Urothelium cell line (cell line): ENCODE results near the gene SLC35B2.

Experiments used
- DNase-seq: peaks from one replicate; pipeline ENCODE4 v3.0.0; 2011; ENCODE audit warnings: low spot score, mixed read lengths
- FAIRE-seq: peaks from 2 replicates; lab custom pipeline; 2011; peaks lifted over from hg19 to GRCh38; lab: Jason Lieb, UNC

SLC35B2 gene

GRCh38 chr6:44257025-44257752, at the start of gene SLC35B2:
TSS of gene SLC35B2 (minus strand) at chr6:44257528. CDS start at chr6:44257410, 118 bp downstream.
- FAIRE-seq (peak; percentile 79), DNase-seq (peak; percentile 87)

GRCh38 chr6:44306710-44307109, 49.4 kb upstream of the SLC35B2 start:
- FAIRE-seq (no peak), DNase-seq (no peak)

DNA sequence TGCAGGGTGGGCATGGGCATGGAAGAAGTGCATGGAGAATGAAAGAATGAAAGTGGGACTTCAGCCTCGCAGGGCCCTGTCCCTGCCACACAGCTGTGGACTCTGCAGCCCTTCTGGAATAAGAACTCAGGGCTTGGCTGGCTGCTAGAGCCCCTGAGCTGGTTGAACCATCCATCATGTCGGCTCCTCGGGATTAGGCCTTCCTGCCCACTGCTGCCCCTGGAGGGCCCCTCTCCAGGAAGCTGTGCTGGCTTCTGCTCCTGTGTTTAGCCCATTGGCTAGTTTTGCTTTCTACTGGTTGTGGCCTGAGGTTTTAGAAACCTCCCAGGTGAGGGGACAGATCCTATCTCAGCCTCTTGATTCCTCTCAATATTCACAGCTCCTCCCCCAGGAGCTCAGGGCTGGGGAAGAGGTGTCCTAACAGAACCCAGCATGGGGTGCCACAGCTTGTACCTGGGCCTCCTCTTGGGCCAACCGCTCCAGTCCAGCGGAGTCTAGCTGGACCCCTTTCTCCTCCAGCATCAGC, 47.9 kb upstream of the SLC35B2 start:
- DNase-seq (no peak), FAIRE-seq (no peak)

DNA sequence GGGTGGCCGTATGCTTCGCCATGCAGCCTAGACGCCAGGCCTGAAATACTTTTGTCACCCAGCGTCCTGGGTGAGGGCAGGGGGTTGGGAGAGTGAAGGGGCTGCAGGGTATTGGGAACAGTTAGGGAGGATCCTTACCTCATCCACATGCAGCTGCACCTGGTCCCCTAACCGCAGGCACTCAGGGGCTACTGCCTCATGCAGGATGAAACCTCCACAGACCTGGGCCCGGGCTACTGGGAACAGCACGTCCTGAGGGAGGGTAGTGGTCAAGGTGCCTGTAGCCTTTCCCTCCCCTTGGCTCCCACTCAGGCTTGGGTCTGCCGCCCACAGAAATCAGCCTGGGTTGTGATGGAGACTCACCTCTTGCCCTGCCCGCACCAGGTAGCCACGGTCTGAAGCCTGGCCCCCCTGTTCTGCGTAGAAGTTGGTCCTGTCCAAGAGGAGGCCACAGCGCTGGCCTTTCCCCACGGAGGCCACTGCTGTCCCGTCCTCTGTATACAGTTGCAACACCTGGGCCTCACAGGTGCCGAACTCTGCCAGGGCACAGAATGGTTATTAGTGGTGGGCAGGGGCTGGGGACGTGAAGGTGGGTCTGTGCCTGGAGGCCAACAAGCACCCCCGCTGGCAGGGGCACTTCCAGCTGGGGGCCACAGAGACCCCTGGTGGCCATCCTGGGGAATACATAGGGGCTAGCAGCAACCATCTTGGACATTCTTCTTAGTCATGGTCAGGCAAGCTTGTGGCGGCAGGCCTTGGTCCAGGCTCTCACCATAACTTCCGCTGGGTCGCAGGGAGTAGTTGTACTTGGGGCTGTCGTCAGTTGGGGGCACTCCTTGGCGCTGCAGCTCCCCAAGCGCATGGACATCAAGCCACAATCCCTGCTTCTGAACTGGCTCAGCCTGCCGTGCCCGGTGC, 47.2 kb upstream of the SLC35B2 start:
- DNase-seq (peak; percentile 61), FAIRE-seq (no peak)

DNA sequence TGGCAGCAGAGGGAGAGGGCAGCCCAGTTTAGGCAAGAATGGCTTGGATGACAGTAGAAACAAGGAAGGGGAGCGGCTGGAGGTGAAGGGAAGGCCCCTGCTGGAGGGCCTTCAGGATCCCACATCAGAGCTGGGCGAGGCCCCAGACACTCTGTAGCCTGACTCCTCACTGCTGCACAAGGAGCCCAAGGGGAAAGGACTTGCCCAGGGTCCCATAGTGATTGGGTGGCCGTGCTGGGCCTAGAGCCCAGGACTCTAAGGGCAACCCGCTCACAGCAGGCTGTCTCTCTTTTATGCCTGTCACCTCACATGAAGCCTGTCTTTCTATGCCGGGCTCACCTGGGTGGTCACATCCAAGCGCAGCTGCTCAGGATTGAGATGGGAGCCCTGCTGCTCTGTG, 46.5 kb upstream of the SLC35B2 start:
- FAIRE-seq (no peak), DNase-seq (no peak)

GRCh38 chr6:44302856-44303255, 45.5 kb upstream of the SLC35B2 start:
- no peak for FAIRE-seq

GRCh38 chr6:44301782-44302564, 44.6 kb upstream of the SLC35B2 start:
- DNase-seq = no peak
- FAIRE-seq = no peak

More at GRCh38 chr6:44302856-44303255, 45.5 kb upstream of the SLC35B2 start:
- DNase-seq = no peak

GRCh38 chr6:44301106-44301505, 43.8 kb upstream of the SLC35B2 start:
- DNase-seq (no peak), FAIRE-seq (no peak)

DNA sequence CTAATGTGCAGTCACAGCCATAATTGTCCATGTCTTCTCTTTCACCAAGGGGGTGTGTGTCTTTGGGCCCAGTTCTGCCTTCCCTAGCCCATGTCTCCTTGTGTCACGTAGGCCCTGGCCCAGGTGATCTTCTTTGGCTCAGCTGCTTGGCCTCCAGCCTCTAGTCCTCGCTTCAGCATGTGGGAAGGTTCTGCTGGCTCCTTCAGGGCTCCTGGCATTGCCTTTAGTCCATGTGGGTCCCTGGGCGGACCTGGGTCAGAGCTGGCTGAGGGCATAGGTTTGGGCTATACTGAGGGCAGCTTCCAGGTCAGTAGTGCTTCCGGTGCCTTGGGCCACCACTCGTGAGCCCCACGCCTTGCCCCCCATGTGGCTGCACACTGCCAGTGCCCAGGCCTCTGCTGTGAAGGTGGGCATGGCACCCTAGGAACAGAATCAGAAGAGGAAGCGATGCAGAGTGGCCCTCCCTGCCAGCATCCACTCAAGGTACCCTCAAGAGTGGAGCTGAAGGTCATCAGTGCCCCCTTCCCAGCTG, 43.0 kb upstream of the SLC35B2 start:
- DNase-seq = no peak
- FAIRE-seq = no peak

DNA sequence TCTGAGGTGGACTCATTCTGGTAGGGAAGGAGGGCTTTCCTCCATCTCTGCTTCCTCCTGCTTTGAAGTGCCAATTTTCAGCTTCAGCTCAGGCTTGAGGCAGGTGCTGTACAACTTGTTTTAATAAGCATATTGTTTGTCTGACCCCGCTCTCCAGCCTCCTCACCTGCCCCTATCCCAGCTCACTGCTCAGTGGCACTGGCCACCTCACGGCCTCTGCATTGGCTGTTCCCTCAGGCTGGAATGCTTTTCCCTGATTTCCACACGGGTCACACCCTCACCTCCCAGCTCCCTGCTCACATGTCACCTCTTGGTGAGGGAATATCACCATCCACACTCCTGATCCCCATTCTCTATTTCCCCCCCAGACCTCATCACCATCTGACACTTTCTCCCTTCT, 41.5 kb upstream of the SLC35B2 start:
- DNase-seq = no peak
- no peak for FAIRE-seq

DNA sequence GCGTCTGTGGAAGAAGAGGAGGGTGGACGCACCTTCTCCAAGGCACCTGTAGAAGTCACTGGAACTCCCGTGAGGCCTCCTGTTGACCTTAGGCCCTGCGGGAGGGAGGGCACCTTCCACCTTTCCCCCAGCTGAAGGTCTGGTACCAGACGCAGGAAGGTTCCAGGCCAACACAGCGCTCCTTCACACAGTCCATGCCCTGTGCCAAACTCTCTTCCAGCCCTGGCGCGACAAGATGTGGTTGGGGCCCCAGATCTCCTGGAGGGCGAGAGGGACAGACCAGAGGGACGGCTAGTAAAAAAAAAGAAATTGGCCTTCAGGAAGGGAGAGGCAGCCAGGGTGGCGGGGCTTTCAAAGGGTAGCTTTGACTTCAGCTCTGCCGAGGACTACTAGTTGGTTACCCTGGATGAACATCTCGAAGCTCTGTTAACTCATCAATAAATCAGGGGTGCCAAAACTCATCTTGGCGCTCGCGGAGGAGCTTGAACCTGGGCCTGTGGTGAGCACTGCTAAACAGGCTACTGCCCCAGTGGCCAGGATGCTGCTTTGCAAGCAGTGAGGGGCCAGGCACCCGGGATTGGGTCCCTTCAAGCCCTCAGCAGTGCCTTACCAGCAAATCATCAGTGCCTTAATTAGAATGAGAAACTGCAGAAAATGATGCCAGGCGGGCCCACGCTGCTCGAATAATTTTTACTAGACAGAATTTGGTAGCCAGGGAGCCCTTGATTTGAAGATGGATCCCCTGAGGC, 40.9 kb upstream of the SLC35B2 start:
- no peak for FAIRE-seq
- no peak for DNase-seq

DNA sequence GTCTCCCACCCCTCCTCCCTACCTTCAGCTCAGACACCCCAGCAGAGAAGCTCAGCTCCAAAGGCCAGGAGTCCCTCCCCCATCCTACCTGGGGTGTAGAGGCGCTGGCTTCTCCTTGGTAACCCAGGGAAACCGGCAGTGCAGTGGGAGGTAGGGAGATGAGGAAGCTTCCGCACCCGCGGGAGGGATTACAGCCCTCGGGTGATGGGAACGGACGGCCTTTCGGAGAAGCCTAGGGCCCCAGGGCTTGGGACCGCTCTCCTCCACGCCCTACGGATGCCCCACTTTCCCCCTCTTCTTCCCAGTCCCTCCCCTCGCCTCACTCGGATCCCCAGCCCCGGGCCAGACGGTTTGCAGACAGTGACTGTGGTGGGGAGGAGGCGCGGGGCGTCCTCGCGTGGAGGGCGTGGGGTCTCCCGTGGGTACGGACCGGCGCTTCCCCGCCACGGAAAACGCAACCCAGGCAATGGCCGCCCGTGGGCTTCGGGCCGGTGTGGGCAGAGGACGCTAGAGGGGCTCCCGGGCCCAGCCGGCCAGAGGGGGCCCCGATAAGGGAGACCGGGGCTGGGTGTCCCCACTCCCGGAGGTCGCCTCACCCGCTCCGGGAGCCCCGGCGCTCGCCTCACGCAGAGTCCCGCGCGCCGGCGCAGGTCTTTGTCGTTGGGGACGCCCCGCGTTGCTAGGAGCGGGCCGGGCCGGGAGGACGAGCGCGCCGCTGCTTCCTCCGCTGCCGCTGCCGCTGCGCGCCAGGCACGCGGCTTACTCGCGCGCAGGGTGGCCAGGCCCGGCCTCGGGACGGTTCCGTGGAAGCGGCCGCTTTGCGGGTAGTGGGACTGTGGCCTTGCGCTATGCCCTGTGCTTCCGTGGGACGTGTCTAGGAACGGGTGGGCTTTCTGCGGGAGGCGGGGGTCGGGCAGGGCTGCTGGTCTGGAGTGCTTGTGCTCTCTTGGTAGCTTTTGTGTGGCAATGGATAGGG, 40.0 kb upstream of the SLC35B2 start:
- no peak for DNase-seq
- FAIRE-seq = no peak

GRCh38 chr6:44294832-44295791, 37.8 kb upstream of the SLC35B2 start:
- FAIRE-seq = no peak
- DNase-seq = no peak

- DNase-seq (no peak), FAIRE-seq (no peak)
These were observed 35.5 kb upstream of the SLC35B2 start for GRCh38 chr6:44292661-44293365.

GRCh38 chr6:44291841-44292240, 34.5 kb upstream of the SLC35B2 start:
- DNase-seq = no peak
- FAIRE-seq = peak; percentile 17

- no peak for FAIRE-seq
- no peak for DNase-seq
These were observed 32.5 kb upstream of the SLC35B2 start for GRCh38 chr6:44289726-44290260.

DNA sequence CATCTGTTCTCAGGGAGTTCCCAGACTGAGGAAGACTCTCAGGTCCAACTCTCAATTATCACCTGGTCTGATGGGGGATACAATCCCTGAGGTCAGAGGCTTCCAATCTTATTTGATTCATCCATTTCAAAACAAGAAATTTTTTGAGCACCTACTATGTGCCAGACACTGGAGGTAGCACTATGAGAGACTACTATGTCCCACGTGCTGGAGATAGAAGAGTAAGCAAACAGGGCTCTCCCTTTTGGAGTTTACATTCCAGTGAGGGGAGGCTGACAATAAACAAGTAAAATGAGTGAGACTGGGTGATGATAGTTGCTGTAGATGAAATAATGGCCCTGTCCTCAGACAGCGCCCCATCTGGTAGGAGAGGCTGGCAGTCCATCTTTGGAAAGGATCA, 29.4 kb upstream of the SLC35B2 start:
- FAIRE-seq (no peak), DNase-seq (no peak)
